Thyroid gland (tissue), 4 donors: ENCODE measurements around the gene WDR91. TPM values are rescaled to one million over a fixed set of nuclear protein-coding genes. Genes with fewer than 3 reads are reported as not detected.

ENCODE experiments used
- DNase-seq, 2 donors: peaks; one replicate each; pipeline ENCODE4 v3.0.0-alpha.2; 2019
- H3K27ac ChIP-seq, 3 donors: fragments of 200-600 bp; sonication (generic); 1 replicate in 2 of 3; 2 replicates in 1 of 3; pipeline ENCODE4 v1.5.1; 2016 to 2019; ENCODE audit warnings: mild to moderate bottlenecking in 1 of 3, moderate library complexity in 1 of 3
- H3K27me3 ChIP-seq: fragments of 200-600 bp; sonication (generic); one replicate; pipeline ENCODE4 v1.5.1; 2019
- H3K36me3 ChIP-seq, 2 donors: fragments of 200-600 bp; sonication (generic); one replicate each; pipeline ENCODE4 v1.5.1; 2016 to 2019
- H3K4me1 ChIP-seq, 2 donors: fragments of 200-600 bp; sonication (generic); one replicate each; pipeline ENCODE4 v1.5.1; 2017 to 2019
- H3K4me3 ChIP-seq, 3 donors: fragments of 200-600 bp; sonication (generic); replicated peaks in 1 of 3; 1 replicate in 2 of 3; 2 replicates in 1 of 3; pipeline ENCODE4 v1.5.1; 2016; ENCODE audit warnings: mild to moderate bottlenecking in 1 of 3
- H3K9me3 ChIP-seq: fragments of 200-600 bp; sonication (generic); one replicate; pipeline ENCODE4 v1.5.1; 2017
- CTCF ChIP-seq, 6 experiments: fragments of 200-600 bp in 3 of 6; fragments of 450-650 bp in 3 of 6; sonication (generic) in 3 of 6; IDR thresholded peaks; one replicate each; pipeline ENCODE4 v1.5.1; 2016 to 2019; ENCODE audit warnings: antibody characterized with exemption in 6 of 6, mild to moderate bottlenecking in 2 of 6, inconsistent platforms in 1 of 6, moderate library complexity in 1 of 6
- POLR2A ChIP-seq, 2 donors: fragments of 450-650 bp; IDR thresholded peaks; one replicate each; pipeline ENCODE4 v1.6.1; 2017; ENCODE audit warnings: antibody characterized with exemption in 2 of 2, mild to moderate bottlenecking in 2 of 2, moderate library complexity in 1 of 2
- WGBS, 2 donors: methylation state at CpG; one replicate each; pipeline ENCODE4 v1.1.5; 2017; 5-methylcytosine and 5-hydroxymethylcytosine counted together
- intact Hi-C: fragments of 100-400 bp; cut with DNase I; formaldehyde crosslinking; loops from one replicate; pipeline ENCODE4 v1.15.1; 2023
- total RNA-seq, 4 donors: library from RNA; depleted of rRNA; stranded (reverse); fragments of >200 nt; gene quantifications; one replicate each; pipeline ENCODE4 v1.2.3, GENCODE V29; 2016

WDR91 gene
- total RNA-seq, 4 donors from 2014 or later = 8.4 to 34.4 (median 9.1) TPM

GRCh38 chr7:135253851-135254771, 42.8 kb upstream of the WDR91 start:
- H3K9me3 ChIP-seq = no peaks in the 10 kb centered on the region
- DNase-seq = peak; percentile 56 to 69
- H3K27ac ChIP-seq = peak overlapping the region; percentile 67 to 77 (median 67)
- TF ChIP-seq CTCF (IDR thresholded peaks at IDR 0.05) (no peak), POLR2A (IDR thresholded peaks at IDR 0.05) (no peak)
- WGBS, 2 donors = 12 to 32% methylated on average over 7 to 9 of the region's 9 CpGs
- H3K36me3 ChIP-seq = no peaks in the 10 kb centered on the region
- intact Hi-C loops = no loop called here
- no peaks in the 10 kb centered on the region for H3K27me3 ChIP-seq
- peaks cover 12 to 16% of the 10 kb centered on the region in 2 donors for H3K4me1 ChIP-seq
- no peak overlapping the region for H3K4me3 ChIP-seq

GRCh38 chr7:135251496-135252391, 40.4 kb upstream of the WDR91 start:
- H3K4me1 ChIP-seq = peaks cover 12 to 16% of the 10 kb centered on the region in 2 donors
- WGBS, 2 donors = 97 to 98% methylated on average over 4 of the region's 4 CpGs
- no peaks in the 10 kb centered on the region for H3K9me3 ChIP-seq
- H3K27me3 ChIP-seq = no peaks in the 10 kb centered on the region
- intact Hi-C loops = no loop called here
- H3K36me3 ChIP-seq = no peaks in the 10 kb centered on the region
- no peak overlapping the region for H3K4me3 ChIP-seq
- no peak for DNase-seq
- TF ChIP-seq POLR2A (IDR thresholded peaks at IDR 0.05) (no peak), CTCF (IDR thresholded peaks at IDR 0.05) (no peak)
- H3K27ac ChIP-seq = no peak overlapping the region

GRCh38 chr7:135248546-135248945, 37.2 kb upstream of the WDR91 start:
- H3K4me1 ChIP-seq = peaks cover under 1 to 3% of the 10 kb centered on the region in 2 donors
- H3K27ac ChIP-seq = no peak overlapping the region
- 93 to 98% methylated on average over 3 of the region's 3 CpGs for WGBS, 2 donors
- H3K9me3 ChIP-seq = no peaks in the 10 kb centered on the region
- no peaks in the 10 kb centered on the region for H3K27me3 ChIP-seq
- TF ChIP-seq CTCF (IDR thresholded peaks at IDR 0.05) (no peak), POLR2A (IDR thresholded peaks at IDR 0.05) (no peak)
- intact Hi-C loops = no loop called here
- no peak for DNase-seq
- no peaks in the 10 kb centered on the region for H3K36me3 ChIP-seq
- H3K4me3 ChIP-seq = no peak overlapping the region

GRCh38 chr7:135247746-135248471, 36.6 kb upstream of the WDR91 start:
- no peak overlapping the region for H3K4me3 ChIP-seq
- no peak overlapping the region for H3K27ac ChIP-seq
- no peaks in the 10 kb centered on the region for H3K36me3 ChIP-seq
- 94 to 95% methylated on average over 22 of the region's 22 CpGs for WGBS, 2 donors
- TF ChIP-seq CTCF (IDR thresholded peaks at IDR 0.05) = no peak
- no peak for TF ChIP-seq POLR2A (IDR thresholded peaks at IDR 0.05)
- DNase-seq = no peak
- no peaks in the 10 kb centered on the region for H3K27me3 ChIP-seq
- intact Hi-C loops = no loop called here
- H3K9me3 ChIP-seq = no peaks in the 10 kb centered on the region
- no peaks in the 10 kb centered on the region for H3K4me1 ChIP-seq
